Smooth muscle cell (in vitro differentiated cells): ENCODE data around the gene EEFSEC. TPM values are rescaled to one million over a fixed set of nuclear protein-coding genes. Genes with fewer than 3 reads are reported as not detected.

ENCODE experiments used
- DNase-seq: peaks from one replicate; lab custom pipeline; 2025; ENCODE audit not compliant: unreplicated experiment; lab: John Stamatoyannopoulos, UW
- H2AFZ ChIP-seq: fragments of 200-600 bp; sonication (generic); 2 replicates; pipeline ENCODE4 v1.6.0; 2016; ENCODE audit warnings: antibody characterized with exemption, low read depth, mild to moderate bottlenecking
- H3F3A ChIP-seq: fragments of 200-600 bp; sonication (generic); 2 replicates; pipeline ENCODE4 v1.6.0; 2017; ENCODE audit warnings: antibody characterized with exemption, low read depth
- H3K27ac ChIP-seq: fragments of 200-600 bp; sonication (generic); 2 replicates; pipeline ENCODE4 v1.5.1; 2016; ENCODE audit warnings: low read depth, mild to moderate bottlenecking
- H3K27me3 ChIP-seq: fragments of 200-600 bp; sonication (generic); 2 replicates; pipeline ENCODE4 v1.6.1; 2016; ENCODE audit warnings: low read depth, mild to moderate bottlenecking
- H3K36me3 ChIP-seq: fragments of 200-600 bp; sonication (generic); 2 replicates; pipeline ENCODE4 v1.5.1; 2016; ENCODE audit warnings: low read depth
- H3K4me1 ChIP-seq: fragments of 200-600 bp; sonication (generic); 2 replicates; pipeline ENCODE4 v1.5.1; 2016; ENCODE audit warnings: low read depth
- H3K4me2 ChIP-seq: fragments of 200-600 bp; sonication (generic); 2 replicates; pipeline ENCODE4 v1.6.0; 2016; ENCODE audit warnings: mild to moderate bottlenecking
- H3K4me3 ChIP-seq: fragments of 200-600 bp; sonication (generic); 2 replicates; pipeline ENCODE4 v1.5.1; 2016; ENCODE audit warnings: mild to moderate bottlenecking
- H3K79me2 ChIP-seq: fragments of 200-600 bp; sonication (generic); 2 replicates; pipeline ENCODE4 v1.6.0; 2016; ENCODE audit warnings: low read depth, mild to moderate bottlenecking
- H3K9ac ChIP-seq: fragments of 200-600 bp; sonication (generic); 2 replicates; pipeline ENCODE4 v1.6.0; 2016; ENCODE audit warnings: low read depth
- H3K9me3 ChIP-seq: fragments of 200-600 bp; sonication (generic); replicated peaks from 2 replicates; pipeline ENCODE4 v1.5.1; 2016; ENCODE audit warnings: low read depth
- H4K20me1 ChIP-seq: fragments of 200-600 bp; sonication (generic); 2 replicates; pipeline ENCODE4 v1.6.0; 2016; ENCODE audit warnings: low read depth
- WGBS: methylation state at CpG from one replicate; pipeline ENCODE4 v1.1.7; 2016; ENCODE audit warnings: low lambda C conversion rate; 5-methylcytosine and 5-hydroxymethylcytosine counted together
- polyA plus RNA-seq: library from polyadenylated mRNA; unstranded; fragments of >200 nt; fragmentation: Nextera tagmentation; extraction: Ambion mirVana; gene quantifications from 2 replicates; pipeline ENCODE4 v1.2.1, GENCODE V29; 2016
- total RNA-seq: library from RNA; depleted of rRNA; stranded (reverse); fragments of >200 nt; gene quantifications from 2 replicates; pipeline ENCODE4 v1.2.3, GENCODE V29; 2014
- TF ChIP-seq, protein P1 (sequence below): fragments of 200-600 bp; sonication (generic); IDR thresholded peaks from 2 replicates; pipeline ENCODE4 v1.5.1; 2017; ENCODE audit warnings: borderline replicate concordance, mild to moderate bottlenecking, antibody characterized with exemption; ENCODE audit not compliant: insufficient read depth, poor library complexity, severe bottlenecking

EEFSEC gene
- total and polyA plus RNA-seq, 2 experiments from 2014 or later = 12.4 to 17.1 TPM

DNA sequence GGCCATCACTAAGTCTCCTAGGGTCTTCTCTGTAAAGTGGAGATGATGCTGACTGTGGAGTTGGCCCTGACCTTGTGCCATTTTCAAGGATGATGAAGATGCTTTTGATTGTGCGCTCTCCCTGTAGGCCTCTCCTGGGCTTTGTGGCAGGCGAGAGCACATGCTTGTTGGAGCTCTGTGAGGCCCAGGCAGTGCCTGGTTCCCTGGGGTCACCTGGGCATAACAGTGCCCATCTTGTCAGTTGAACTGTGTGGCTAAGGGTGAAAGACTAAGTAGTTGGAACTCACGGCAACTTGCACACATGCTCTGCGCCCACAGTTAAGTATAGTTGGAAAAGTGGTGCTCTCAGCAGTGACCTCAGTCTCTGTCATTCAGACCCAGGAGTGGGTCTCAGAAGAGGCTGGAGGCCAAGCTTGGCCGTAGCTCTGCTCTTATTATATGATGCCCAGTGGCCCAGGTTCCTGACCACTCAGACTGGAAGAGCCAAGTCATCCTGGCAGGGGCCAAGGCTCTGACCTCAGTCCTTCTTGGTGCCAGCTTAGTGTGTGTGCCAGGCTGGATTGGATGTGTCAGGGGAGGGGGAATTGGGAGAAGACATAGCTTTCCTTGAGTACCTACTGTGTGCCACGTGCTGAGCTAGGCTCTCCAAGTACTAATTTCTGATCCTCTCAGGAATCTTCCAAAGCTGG, 154.6 kb downstream of the EEFSEC start:
- H3K4me2 ChIP-seq = no peak overlapping the region
- no peak overlapping the region for H2AFZ ChIP-seq
- no peaks in the 10 kb centered on the region for H3K9me3 ChIP-seq
- no peak for DNase-seq
- no peak overlapping the region for H3K9ac ChIP-seq
- 96% methylated on average over 6 of the region's 6 CpGs for WGBS
- H3K4me3 ChIP-seq = no peak overlapping the region
- no peak overlapping the region for H3K27ac ChIP-seq
- H3K36me3 ChIP-seq = no peaks in the 10 kb centered on the region
- H3F3A ChIP-seq = no peaks in the 10 kb centered on the region
- TF ChIP-seq, protein P1, sequence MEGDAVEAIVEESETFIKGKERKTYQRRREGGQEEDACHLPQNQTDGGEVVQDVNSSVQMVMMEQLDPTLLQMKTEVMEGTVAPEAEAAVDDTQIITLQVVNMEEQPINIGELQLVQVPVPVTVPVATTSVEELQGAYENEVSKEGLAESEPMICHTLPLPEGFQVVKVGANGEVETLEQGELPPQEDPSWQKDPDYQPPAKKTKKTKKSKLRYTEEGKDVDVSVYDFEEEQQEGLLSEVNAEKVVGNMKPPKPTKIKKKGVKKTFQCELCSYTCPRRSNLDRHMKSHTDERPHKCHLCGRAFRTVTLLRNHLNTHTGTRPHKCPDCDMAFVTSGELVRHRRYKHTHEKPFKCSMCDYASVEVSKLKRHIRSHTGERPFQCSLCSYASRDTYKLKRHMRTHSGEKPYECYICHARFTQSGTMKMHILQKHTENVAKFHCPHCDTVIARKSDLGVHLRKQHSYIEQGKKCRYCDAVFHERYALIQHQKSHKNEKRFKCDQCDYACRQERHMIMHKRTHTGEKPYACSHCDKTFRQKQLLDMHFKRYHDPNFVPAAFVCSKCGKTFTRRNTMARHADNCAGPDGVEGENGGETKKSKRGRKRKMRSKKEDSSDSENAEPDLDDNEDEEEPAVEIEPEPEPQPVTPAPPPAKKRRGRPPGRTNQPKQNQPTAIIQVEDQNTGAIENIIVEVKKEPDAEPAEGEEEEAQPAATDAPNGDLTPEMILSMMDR = no peak
- H3K4me1 ChIP-seq = no peaks in the 10 kb centered on the region
- no peaks in the 10 kb centered on the region for H3K27me3 ChIP-seq
- no peaks in the 10 kb centered on the region for H4K20me1 ChIP-seq
- no peaks in the 10 kb centered on the region for H3K79me2 ChIP-seq

DNA sequence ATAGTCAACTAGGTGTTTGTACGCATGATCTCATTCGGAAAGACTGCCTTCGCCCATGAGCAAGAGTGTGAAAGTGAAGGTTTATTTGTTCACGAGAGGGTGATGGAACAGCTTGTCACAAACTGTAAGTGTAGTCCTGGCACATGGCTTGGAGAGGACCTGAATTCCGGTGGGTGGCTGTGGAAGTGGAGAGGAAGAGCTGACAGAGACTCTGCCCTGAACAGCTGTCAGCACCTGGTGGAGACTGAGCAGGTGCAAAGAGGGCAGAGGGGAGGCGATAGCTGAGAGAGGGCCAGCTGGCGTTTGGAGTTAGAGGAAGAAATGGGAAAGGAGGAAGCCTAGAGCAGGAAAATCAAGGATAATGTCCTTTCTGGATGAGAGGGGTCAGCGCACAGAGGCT, 155.7 kb downstream of the EEFSEC start:
- no peak for DNase-seq
- H2AFZ ChIP-seq = no peak overlapping the region
- no peaks in the 10 kb centered on the region for H3K9me3 ChIP-seq
- no peak overlapping the region for H3K27ac ChIP-seq
- TF ChIP-seq, protein P1 = no peak
- no peaks in the 10 kb centered on the region for H3F3A ChIP-seq
- 93% methylated on average over 8 of the region's 8 CpGs for WGBS
- no peaks in the 10 kb centered on the region for H3K4me1 ChIP-seq
- no peak overlapping the region for H3K4me2 ChIP-seq
- H4K20me1 ChIP-seq = no peaks in the 10 kb centered on the region
- no peaks in the 10 kb centered on the region for H3K79me2 ChIP-seq
- H3K4me3 ChIP-seq = no peak overlapping the region
- no peak overlapping the region for H3K9ac ChIP-seq
- H3K36me3 ChIP-seq = no peaks in the 10 kb centered on the region
- H3K27me3 ChIP-seq = no peaks in the 10 kb centered on the region

DNA sequence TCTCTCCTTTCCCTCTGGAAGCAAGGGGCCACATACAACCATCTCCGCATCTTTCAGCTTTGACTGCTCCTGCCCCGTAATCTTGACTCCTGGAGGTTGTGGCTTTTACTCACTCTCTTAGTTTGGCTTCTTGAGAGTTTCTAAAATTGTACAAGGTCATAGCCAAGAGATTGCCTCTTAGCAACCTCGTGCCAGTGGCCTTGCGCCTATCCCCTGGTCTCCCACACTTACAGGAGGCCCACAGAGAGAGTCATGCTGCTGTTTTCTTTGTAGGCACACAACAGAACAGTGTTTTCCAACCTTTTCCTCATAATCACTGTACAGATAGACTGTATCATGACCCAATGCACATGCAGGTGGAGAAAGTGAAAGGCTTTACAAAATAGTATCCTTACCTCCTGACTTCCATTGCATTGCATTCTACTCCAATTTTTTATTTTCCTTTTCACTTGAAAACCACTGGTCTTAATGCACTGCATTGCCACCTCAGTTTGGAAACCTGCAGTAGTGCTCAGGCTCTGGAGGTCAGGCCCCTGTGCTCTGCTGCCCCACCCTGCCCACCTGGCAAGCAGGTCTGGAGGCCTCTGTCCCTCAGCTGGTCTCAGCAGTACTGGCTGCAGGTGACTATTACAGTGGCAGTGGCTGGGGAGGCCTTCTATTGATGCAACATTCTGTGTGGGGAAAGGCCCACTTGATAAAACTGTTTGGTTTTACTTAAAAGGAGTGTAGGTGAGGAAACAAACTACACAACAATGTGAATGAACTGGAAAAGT, 157.2 kb downstream of the EEFSEC start:
- H3K4me2 ChIP-seq = no peak overlapping the region
- TF ChIP-seq, protein P1 = no peak
- H3K4me3 ChIP-seq = no peak overlapping the region
- no peak for DNase-seq
- no peak overlapping the region for H3K9ac ChIP-seq
- no peaks in the 10 kb centered on the region for H3K4me1 ChIP-seq
- no peaks in the 10 kb centered on the region for H3K36me3 ChIP-seq
- WGBS = 80% methylated on average over 4 of the region's 4 CpGs
- H3F3A ChIP-seq = no peaks in the 10 kb centered on the region
- no peak overlapping the region for H3K27ac ChIP-seq
- H3K79me2 ChIP-seq = no peaks in the 10 kb centered on the region
- H3K27me3 ChIP-seq = no peaks in the 10 kb centered on the region
- H3K9me3 ChIP-seq = no peaks in the 10 kb centered on the region
- no peaks in the 10 kb centered on the region for H4K20me1 ChIP-seq
- no peak overlapping the region for H2AFZ ChIP-seq

DNA sequence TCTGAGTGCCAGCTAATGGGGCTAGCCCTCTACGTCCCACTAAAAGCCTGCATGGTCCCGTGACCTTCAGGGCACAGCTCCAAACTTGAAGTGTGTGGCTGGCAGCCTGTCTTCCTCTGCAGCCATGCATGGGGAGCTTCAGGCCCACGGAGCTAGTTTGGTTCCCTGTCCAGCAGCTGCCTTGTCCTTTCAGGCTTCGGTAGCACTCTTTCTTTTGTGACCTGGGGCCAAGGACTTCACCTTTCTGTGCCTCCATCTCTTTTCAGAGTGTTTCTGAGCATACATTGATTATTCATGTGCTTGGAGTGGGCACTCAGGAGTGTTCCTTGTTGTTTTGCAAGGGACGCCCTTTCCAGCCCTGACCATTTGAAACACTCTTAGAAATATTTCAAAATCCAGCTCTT, 158.2 kb downstream of the EEFSEC start:
- Histone ChIP-seq H3K27ac (no peak overlapping the region), H3K9me3 (no peaks in the 10 kb centered on the region), H4K20me1 (no peaks in the 10 kb centered on the region), H3K4me1 (no peaks in the 10 kb centered on the region), H3K36me3 (no peaks in the 10 kb centered on the region), H3K79me2 (no peaks in the 10 kb centered on the region), H3K27me3 (no peaks in the 10 kb centered on the region), H3K4me2 (no peak overlapping the region), H3K4me3 (no peak overlapping the region), H3K9ac (no peak overlapping the region), H3F3A (no peaks in the 10 kb centered on the region), H2AFZ (no peak overlapping the region)
- TF ChIP-seq, protein P1 = no peak
- WGBS = 81% methylated on average over 5 of the region's 5 CpGs
- no peak for DNase-seq
